Measurements from ENCODE around the gene CD93.

CD93 gene

GRCh38 chr20:23084282-23084844, 1.8 kb downstream of the CD93 start:
- DNase-seq (ENCODE audit: low spot score) (no peak), FAIRE-seq (no peak)

- DNase-seq (ENCODE audit: low spot score), result no peak
- no peak for FAIRE-seq
These were observed 2.4 kb downstream of the CD93 start for GRCh38 chr20:23083553-23084220.

GRCh38 chr20:23082846-23083552, 3.1 kb downstream of the CD93 start:
- no peak for DNase-seq (ENCODE audit: low spot score)
- no peak for FAIRE-seq

- FAIRE-seq (no peak), DNase-seq (ENCODE audit: low spot score) (no peak)
These were observed 4.8 kb downstream of the CD93 start for GRCh38 chr20:23081263-23081819.

GRCh38 chr20:23080521-23080920, 5.6 kb downstream of the CD93 start:
- no peak for FAIRE-seq

GRCh38 chr20:23079926-23080325, 6.2 kb downstream of the CD93 start:
- DNase-seq (ENCODE audit: low spot score), result no peak
- FAIRE-seq, result no peak

More at GRCh38 chr20:23080521-23080920, 5.6 kb downstream of the CD93 start:
- no peak for DNase-seq (ENCODE audit: low spot score)

- FAIRE-seq (no peak), DNase-seq (ENCODE audit: low spot score) (no peak)
These were observed 7.1 kb downstream of the CD93 start for GRCh38 chr20:23079016-23079351.

- no peak for FAIRE-seq
- DNase-seq (ENCODE audit: low spot score), result no peak
These were observed 7.6 kb downstream of the CD93 start for GRCh38 chr20:23078351-23079015.

- no peak for FAIRE-seq
- DNase-seq (ENCODE audit: low spot score), result no peak
These were observed 8.8 kb downstream of the CD93 start for GRCh38 chr20:23077277-23077676.

GRCh38 chr20:23074052-23074451, 12.1 kb downstream of the CD93 start:
- DNase-seq (ENCODE audit: low spot score), result no peak
- FAIRE-seq, result no peak

- DNase-seq (ENCODE audit: low spot score) (no peak), FAIRE-seq (no peak)
These were observed 13.1 kb downstream of the CD93 start for GRCh38 chr20:23072892-23073586.

GRCh38 chr20:23071996-23072395, 14.1 kb downstream of the CD93 start:
- FAIRE-seq (no peak), DNase-seq (ENCODE audit: low spot score) (no peak)

GRCh38 chr20:23071398-23071797, 14.7 kb downstream of the CD93 start:
- DNase-seq (ENCODE audit: low spot score) (no peak), FAIRE-seq (no peak)

- DNase-seq (ENCODE audit: low spot score), result no peak
- no peak for FAIRE-seq
These were observed 17.0 kb downstream of the CD93 start for GRCh38 chr20:23069108-23069507.

- FAIRE-seq (no peak), DNase-seq (ENCODE audit: low spot score) (no peak)
These were observed 17.8 kb downstream of the CD93 start for GRCh38 chr20:23068283-23068682.

GRCh38 chr20:23066772-23067171, 19.4 kb downstream of the CD93 start:
- FAIRE-seq, result no peak
- DNase-seq (ENCODE audit: low spot score), result no peak

- FAIRE-seq (no peak), DNase-seq (ENCODE audit: low spot score) (no peak)
These were observed 20.6 kb downstream of the CD93 start for GRCh38 chr20:23065266-23066201.

- FAIRE-seq, result no peak
- no peak for DNase-seq (ENCODE audit: low spot score)
These were observed 22.5 kb downstream of the CD93 start for GRCh38 chr20:23063581-23063980.

GRCh38 chr20:23063168-23063567, 23.0 kb downstream of the CD93 start:
- FAIRE-seq, result no peak
- no peak for DNase-seq (ENCODE audit: low spot score)

GRCh38 chr20:23062632-23063031, 23.5 kb downstream of the CD93 start:
- FAIRE-seq, result no peak
- DNase-seq (ENCODE audit: low spot score), result no peak
